ENCODE results near the gene DTX1. TPM values are rescaled to one million over a fixed set of nuclear protein-coding genes. Genes with fewer than 3 reads are reported as not detected.

DTX1 gene
- total RNA-seq, 4 donors from 2014 or later, result 3.1 to 33.8 (median 5.3) TPM

DNA sequence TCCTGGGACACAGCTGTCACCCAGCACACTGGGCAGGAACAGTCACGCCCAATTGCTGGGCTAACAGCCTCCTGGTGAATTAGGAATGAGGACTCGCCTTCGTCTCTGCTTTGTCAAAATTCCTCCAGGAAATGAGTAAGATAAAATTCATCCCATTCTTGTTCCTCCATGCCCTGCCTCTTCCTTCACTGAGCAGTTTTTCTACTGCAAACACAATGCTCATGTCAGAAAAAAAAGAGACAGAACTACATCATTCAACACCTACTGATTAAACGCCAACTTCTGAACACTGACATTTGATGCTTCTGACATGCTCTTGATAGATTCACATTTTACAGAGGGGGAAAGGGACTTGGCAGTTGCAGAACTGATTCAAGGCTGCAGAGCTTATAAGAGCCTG, 37.5 kb upstream of the DTX1 start:
- H3K4me3 ChIP-seq, result no peak overlapping the region
- no peak overlapping the region for H3K27ac ChIP-seq
- no peak for DNase-seq
- H3K9me3 ChIP-seq, result no peaks in the 10 kb centered on the region
- no peaks in the 10 kb centered on the region for H3K27me3 ChIP-seq
- H3K36me3 ChIP-seq, result no peaks in the 10 kb centered on the region
- no peaks in the 10 kb centered on the region for H3K4me1 ChIP-seq
- no peak for TF ChIP-seq POLR2A (IDR thresholded peaks at IDR 0.05)
- TF ChIP-seq, protein P1, sequence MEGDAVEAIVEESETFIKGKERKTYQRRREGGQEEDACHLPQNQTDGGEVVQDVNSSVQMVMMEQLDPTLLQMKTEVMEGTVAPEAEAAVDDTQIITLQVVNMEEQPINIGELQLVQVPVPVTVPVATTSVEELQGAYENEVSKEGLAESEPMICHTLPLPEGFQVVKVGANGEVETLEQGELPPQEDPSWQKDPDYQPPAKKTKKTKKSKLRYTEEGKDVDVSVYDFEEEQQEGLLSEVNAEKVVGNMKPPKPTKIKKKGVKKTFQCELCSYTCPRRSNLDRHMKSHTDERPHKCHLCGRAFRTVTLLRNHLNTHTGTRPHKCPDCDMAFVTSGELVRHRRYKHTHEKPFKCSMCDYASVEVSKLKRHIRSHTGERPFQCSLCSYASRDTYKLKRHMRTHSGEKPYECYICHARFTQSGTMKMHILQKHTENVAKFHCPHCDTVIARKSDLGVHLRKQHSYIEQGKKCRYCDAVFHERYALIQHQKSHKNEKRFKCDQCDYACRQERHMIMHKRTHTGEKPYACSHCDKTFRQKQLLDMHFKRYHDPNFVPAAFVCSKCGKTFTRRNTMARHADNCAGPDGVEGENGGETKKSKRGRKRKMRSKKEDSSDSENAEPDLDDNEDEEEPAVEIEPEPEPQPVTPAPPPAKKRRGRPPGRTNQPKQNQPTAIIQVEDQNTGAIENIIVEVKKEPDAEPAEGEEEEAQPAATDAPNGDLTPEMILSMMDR (IDR thresholded peaks at IDR 0.05), result no peak

DNA sequence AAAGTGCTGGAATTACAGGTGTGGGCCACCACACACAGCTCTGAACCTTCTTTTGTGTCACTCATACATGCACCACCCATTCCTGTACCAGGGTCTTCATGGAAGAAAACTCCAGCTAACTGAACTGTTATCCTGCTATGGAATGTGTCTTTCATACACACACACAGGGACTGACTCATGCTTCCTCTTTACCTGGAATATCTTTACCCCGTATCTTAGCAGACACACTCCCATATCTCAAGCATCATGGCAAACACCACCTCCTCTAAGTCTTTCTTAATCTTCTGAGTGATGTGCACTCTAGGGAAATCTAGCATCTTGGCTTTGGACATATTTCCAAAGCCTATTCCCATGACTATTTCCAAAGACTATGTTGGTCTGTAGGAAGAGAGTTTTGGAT, 35.0 kb upstream of the DTX1 start:
- Histone ChIP-seq H3K27ac (no peak overlapping the region), H3K4me1 (no peaks in the 10 kb centered on the region), H3K9me3 (no peaks in the 10 kb centered on the region), H3K27me3 (no peaks in the 10 kb centered on the region), H3K4me3 (no peak overlapping the region), H3K36me3 (no peaks in the 10 kb centered on the region)
- TF ChIP-seq POLR2A (IDR thresholded peaks at IDR 0.05), result no peak
- TF ChIP-seq, protein P1 (IDR thresholded peaks at IDR 0.05), result no peak
- no peak for DNase-seq

DNA sequence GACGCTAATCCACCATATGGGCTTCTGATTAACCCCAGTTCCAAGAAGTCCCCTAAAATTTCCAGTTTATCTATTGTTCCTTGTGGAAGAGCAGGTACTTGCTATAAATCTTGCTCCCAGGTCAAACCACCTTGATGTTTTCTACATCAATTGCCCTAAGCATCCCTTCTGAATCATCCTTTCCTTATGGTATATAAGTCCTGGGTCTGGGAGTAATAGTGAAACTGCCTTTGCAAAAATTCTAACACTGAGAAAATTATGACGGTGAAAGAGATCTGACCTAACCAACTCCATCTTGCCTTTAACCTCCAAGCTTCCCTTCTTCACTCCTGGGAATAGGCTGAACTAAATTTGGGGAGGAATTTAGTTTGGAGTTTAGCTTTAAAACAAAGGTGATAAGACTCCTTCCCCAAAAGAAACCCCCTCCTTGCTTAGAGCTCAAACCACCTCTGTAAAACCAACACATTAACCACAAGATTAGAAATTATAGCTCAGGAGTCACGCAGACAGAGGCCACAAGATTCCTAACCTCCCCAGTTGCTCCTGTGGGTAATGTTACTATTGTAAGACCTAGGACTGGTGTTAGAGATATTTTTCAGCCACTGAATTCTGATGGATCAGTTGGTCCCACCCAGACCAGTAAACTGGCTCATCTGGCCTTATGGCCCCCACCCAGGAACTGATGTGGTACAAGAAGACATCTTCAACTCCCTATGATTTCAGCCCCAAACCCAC, 33.8 kb upstream of the DTX1 start:
- DNase-seq, result no peak
- H3K4me1 ChIP-seq, result no peaks in the 10 kb centered on the region
- no peak overlapping the region for H3K4me3 ChIP-seq
- TF ChIP-seq POLR2A (IDR thresholded peaks at IDR 0.05), result no peak
- TF ChIP-seq, protein P1 (IDR thresholded peaks at IDR 0.05), result no peak
- no peaks in the 10 kb centered on the region for H3K36me3 ChIP-seq
- no peaks in the 10 kb centered on the region for H3K9me3 ChIP-seq
- H3K27me3 ChIP-seq, result no peaks in the 10 kb centered on the region
- no peak overlapping the region for H3K27ac ChIP-seq

DNA sequence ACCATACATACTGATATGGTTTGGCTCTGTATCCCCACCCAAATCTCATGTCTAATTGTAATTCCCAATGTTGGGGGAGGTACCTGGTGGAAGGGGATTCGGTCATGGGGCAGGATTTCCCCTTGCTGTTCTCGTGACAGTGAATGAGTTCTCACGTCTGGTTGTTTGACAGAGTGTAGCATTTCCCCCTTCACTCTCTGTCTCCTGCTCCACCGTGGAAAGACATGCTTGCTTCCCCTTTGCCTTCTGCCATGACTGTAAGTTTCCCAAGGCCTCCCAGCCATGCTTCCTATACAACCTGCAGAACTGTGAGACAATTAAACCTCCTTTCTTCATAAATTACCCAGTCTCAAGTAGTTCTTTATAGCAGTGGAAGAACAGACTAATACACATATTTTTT, 28.8 kb upstream of the DTX1 start:
- DNase-seq, result no peak
- no peak overlapping the region for H3K4me3 ChIP-seq
- no peaks in the 10 kb centered on the region for H3K9me3 ChIP-seq
- no peak overlapping the region for H3K27ac ChIP-seq
- no peaks in the 10 kb centered on the region for H3K27me3 ChIP-seq
- no peaks in the 10 kb centered on the region for H3K4me1 ChIP-seq
- TF ChIP-seq, protein P1 (IDR thresholded peaks at IDR 0.05), result no peak
- no peak for TF ChIP-seq POLR2A (IDR thresholded peaks at IDR 0.05)
- H3K36me3 ChIP-seq, result no peaks in the 10 kb centered on the region

DNA sequence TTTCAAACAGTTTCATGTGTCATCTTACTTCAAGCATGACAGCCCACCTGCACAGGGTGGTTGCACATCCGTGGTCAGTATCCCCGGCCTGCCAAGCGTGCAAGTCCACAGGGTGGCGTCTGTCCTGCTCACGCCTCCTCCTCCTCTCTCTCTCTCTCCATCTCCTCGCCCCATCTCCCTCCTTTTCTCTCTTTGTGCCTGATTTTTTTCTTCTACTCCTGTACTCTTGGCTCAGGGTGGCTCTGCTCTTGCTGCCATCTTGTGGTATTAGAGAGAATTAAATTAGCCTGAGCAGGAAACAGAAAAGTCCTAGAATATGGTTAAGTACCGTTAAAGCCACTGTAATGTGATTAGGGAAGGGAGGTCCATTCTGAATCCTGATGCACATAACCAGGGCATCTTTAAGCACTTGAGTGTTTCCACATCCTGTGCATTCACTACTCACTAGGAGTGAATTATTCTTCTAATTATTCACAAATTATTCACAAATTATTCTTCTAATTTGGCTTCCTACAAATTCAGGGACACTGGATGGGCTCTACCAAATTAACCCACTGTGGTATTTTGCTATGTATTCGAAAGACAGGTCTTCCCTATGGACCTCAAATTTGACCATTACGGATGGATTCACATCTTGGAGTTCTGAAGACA, 25.5 kb upstream of the DTX1 start:
- TF ChIP-seq POLR2A (IDR thresholded peaks at IDR 0.05), result no peak
- TF ChIP-seq, protein P1 (IDR thresholded peaks at IDR 0.05), result peak; percentile 42 to 79 (median 76)
- Histone ChIP-seq H3K27me3 (no peaks in the 10 kb centered on the region), H3K9me3 (no peaks in the 10 kb centered on the region), H3K4me3 (no peak overlapping the region), H3K27ac (no peak overlapping the region), H3K36me3 (no peaks in the 10 kb centered on the region), H3K4me1 (no peaks in the 10 kb centered on the region)
- peak in 2 of 3 donors; percentile 22 to 48 for DNase-seq
